Thyroid gland (tissue), 4 donors: ENCODE results near the gene INIP. TPM values are rescaled to one million over a fixed set of nuclear protein-coding genes. Genes with fewer than 3 reads are reported as not detected.

ENCODE experiments used
- DNase-seq, 2 donors: peaks; one replicate each; pipeline ENCODE4 v3.0.0-alpha.2; 2019
- H3K27ac ChIP-seq, 3 donors: fragments of 200-600 bp; sonication (generic); 1 replicate in 2 of 3; 2 replicates in 1 of 3; pipeline ENCODE4 v1.5.1; 2016 to 2019; ENCODE audit warnings: mild to moderate bottlenecking in 1 of 3, moderate library complexity in 1 of 3
- H3K27me3 ChIP-seq: fragments of 200-600 bp; sonication (generic); one replicate; pipeline ENCODE4 v1.5.1; 2019
- H3K36me3 ChIP-seq, 2 donors: fragments of 200-600 bp; sonication (generic); one replicate each; pipeline ENCODE4 v1.5.1; 2016 to 2019
- H3K4me1 ChIP-seq, 2 donors: fragments of 200-600 bp; sonication (generic); one replicate each; pipeline ENCODE4 v1.5.1; 2017 to 2019
- H3K4me3 ChIP-seq, 3 donors: fragments of 200-600 bp; sonication (generic); replicated peaks in 1 of 3; 1 replicate in 2 of 3; 2 replicates in 1 of 3; pipeline ENCODE4 v1.5.1; 2016; ENCODE audit warnings: mild to moderate bottlenecking in 1 of 3
- H3K9me3 ChIP-seq: fragments of 200-600 bp; sonication (generic); one replicate; pipeline ENCODE4 v1.5.1; 2017
- POLR2A ChIP-seq, 2 donors: fragments of 450-650 bp; IDR thresholded peaks; one replicate each; pipeline ENCODE4 v1.6.1; 2017; ENCODE audit warnings: antibody characterized with exemption in 2 of 2, mild to moderate bottlenecking in 2 of 2, moderate library complexity in 1 of 2
- WGBS, 2 donors: methylation state at CpG; one replicate each; pipeline ENCODE4 v1.1.5; 2017; 5-methylcytosine and 5-hydroxymethylcytosine counted together
- intact Hi-C: fragments of 100-400 bp; cut with DNase I; formaldehyde crosslinking; loops from one replicate; pipeline ENCODE4 v1.15.1; 2023
- total RNA-seq, 4 donors: library from RNA; depleted of rRNA; stranded (reverse); fragments of >200 nt; gene quantifications; one replicate each; pipeline ENCODE4 v1.2.3, GENCODE V29; 2016
- TF ChIP-seq, protein P1 (sequence below), 6 experiments: fragments of 200-600 bp in 3 of 6; fragments of 450-650 bp in 3 of 6; sonication (generic) in 3 of 6; IDR thresholded peaks; one replicate each; pipeline ENCODE4 v1.5.1; 2016 to 2019; ENCODE audit warnings: antibody characterized with exemption in 6 of 6, mild to moderate bottlenecking in 2 of 6, inconsistent platforms in 1 of 6, moderate library complexity in 1 of 6

INIP gene
- total RNA-seq, 4 donors from 2014 or later: 12.6 to 23.7 (median 18.2) TPM

DNA sequence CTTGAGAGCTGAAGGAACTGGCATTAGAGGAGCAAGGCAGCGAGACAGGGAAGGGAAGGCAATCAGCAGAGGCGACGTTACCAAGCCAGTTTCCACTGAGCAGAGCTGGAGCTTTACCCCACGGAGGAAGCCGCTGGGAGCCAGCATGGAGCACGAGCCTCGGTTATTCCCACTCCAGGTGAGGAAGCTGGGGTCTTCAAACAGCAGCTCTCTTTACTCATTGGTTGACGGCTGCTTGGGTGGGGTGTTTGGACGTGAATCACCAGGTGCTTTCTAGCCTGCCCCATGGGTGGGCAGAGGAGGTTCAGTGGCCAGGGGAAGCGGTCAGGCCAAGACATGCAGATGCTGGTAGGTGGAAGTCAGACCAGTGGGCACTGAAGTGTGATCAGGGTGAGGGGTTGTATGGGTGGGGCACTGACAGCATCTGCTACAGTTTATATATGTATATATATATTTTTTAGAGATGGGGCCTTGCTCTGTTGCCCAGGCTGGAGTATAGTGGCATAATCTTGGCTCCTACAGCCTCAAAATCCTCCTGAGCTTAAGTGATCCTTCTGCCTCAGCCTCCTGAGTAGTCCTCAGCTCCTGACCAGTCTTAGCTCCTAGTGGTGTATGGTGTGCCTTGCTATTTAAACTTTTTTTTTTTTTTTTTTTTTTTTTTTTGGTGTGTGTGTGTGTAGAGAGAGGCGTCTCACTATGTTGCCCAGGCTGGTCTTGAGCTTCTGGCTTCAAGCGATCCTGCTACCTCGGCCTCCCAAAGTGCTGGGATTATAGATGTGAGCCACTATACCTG, 45.0 kb upstream of the INIP start:
- no peak for DNase-seq
- 95 to 98% methylated on average over 10 to 13 of the region's 13 CpGs for WGBS, 2 donors
- intact Hi-C loops: no loop called here

DNA sequence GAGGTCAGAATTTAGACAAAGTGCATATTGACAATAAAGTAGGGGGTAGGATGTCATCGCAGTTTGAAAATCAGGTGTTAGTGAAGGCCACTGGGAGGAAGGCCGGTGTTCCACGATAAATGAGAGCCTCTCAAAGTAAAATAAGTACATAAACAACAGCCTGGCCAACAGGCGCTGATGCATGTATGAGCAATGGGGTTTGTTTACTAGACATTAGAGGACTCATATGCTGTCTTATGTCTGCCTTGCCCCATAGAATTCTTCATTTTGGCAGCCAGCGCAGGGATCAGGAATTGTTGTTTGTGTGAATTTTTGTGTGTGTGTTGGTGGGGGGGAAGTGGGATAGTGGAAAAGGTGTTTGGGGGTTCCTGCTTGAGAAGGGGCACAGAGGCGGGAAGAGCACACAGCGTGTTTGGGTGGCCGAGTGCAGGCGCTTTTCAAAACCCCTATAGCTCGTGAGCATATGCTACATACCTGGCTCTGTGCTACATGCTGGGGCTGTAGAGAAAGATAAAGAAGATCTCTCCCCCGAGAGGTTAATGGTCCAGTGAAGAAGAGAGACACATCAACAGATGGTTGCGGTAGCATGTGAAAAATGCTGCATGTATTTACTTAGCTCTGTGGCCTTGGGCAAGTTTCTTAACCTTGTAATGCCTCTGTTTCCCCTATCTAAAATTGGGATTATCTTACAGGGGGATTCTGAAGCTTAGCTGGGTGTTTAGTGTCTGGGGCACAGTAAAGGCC, 44.2 kb upstream of the INIP start:
- Histone ChIP-seq H3K4me1 (no peaks in the 10 kb centered on the region), H3K27ac (no peak overlapping the region), H3K9me3 (no peaks in the 10 kb centered on the region), H3K4me3 (no peak overlapping the region), H3K27me3 (no peaks in the 10 kb centered on the region), H3K36me3 (no peaks in the 10 kb centered on the region)
- intact Hi-C loops: no loop called here
- WGBS, 2 donors: 93 to 94% methylated on average over 12 of the region's 12 CpGs
- TF ChIP-seq, protein P1, sequence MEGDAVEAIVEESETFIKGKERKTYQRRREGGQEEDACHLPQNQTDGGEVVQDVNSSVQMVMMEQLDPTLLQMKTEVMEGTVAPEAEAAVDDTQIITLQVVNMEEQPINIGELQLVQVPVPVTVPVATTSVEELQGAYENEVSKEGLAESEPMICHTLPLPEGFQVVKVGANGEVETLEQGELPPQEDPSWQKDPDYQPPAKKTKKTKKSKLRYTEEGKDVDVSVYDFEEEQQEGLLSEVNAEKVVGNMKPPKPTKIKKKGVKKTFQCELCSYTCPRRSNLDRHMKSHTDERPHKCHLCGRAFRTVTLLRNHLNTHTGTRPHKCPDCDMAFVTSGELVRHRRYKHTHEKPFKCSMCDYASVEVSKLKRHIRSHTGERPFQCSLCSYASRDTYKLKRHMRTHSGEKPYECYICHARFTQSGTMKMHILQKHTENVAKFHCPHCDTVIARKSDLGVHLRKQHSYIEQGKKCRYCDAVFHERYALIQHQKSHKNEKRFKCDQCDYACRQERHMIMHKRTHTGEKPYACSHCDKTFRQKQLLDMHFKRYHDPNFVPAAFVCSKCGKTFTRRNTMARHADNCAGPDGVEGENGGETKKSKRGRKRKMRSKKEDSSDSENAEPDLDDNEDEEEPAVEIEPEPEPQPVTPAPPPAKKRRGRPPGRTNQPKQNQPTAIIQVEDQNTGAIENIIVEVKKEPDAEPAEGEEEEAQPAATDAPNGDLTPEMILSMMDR (IDR thresholded peaks at IDR 0.05): no peak
- TF ChIP-seq POLR2A (IDR thresholded peaks at IDR 0.05): no peak
- DNase-seq: no peak

More for the DNA sequence above, 45.0 kb upstream of the INIP start:
- Histone ChIP-seq H3K9me3 (no peaks in the 10 kb centered on the region), H3K4me3 (no peak overlapping the region), H3K27me3 (no peaks in the 10 kb centered on the region), H3K27ac (no peak overlapping the region), H3K36me3 (no peaks in the 10 kb centered on the region), H3K4me1 (no peaks in the 10 kb centered on the region)
- no peak for TF ChIP-seq POLR2A (IDR thresholded peaks at IDR 0.05)
- TF ChIP-seq, protein P1 (IDR thresholded peaks at IDR 0.05): no peak

DNA sequence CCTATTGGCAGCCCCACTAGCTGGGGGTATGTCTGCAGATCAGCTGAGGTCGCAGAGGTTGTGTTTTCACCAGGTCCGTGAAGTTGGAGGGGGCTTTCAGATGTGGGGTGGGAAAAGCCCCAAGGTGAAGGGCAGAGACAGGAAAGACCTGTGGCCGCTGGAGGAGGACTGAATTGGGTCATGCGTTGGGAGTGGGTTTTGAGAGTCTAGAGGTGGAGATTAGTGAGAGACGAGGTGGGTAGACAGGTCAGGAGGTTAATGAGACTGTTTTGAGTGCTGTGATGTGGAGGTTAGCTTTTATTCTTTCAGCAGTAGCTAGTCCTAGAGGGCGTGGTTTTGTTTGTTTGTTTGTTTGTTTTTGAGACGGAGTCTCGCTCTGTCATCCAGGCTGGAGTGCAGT, 42.9 kb upstream of the INIP start:
- no peak for DNase-seq
- no peaks in the 10 kb centered on the region for H3K4me1 ChIP-seq
- TF ChIP-seq, protein P1 (IDR thresholded peaks at IDR 0.05): no peak
- no peak for TF ChIP-seq POLR2A (IDR thresholded peaks at IDR 0.05)
- H3K27ac ChIP-seq: no peak overlapping the region
- no peak overlapping the region for H3K4me3 ChIP-seq
- 76 to 78% methylated on average over 8 of the region's 8 CpGs for WGBS, 2 donors
- H3K27me3 ChIP-seq: no peaks in the 10 kb centered on the region
- no peaks in the 10 kb centered on the region for H3K36me3 ChIP-seq
- H3K9me3 ChIP-seq: no peaks in the 10 kb centered on the region
- intact Hi-C loops: no loop called here

DNA sequence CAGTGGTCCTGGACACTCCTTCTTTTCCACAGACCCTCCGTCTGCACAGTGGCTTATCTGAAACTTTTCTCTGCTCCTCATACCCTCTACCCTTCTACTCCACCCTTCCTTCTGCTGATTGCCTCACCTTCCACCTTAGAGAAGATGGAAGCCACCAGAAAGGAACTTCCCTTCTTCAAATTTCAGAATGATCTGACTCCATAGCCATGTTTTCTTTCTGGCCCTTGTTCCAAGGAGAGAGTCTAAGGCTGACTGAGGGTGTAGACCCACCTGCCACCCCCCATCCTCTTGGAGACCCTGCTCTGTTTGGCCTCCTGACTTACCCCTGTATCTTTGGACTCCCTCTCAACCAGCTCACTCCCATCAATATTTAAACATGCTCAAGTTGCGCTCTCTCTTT, 40.0 kb upstream of the INIP start:
- DNase-seq: no peak
- Histone ChIP-seq H3K36me3 (no peaks in the 10 kb centered on the region), H3K4me1 (no peaks in the 10 kb centered on the region), H3K27me3 (no peaks in the 10 kb centered on the region), H3K9me3 (no peaks in the 10 kb centered on the region), H3K4me3 (no peak overlapping the region), H3K27ac (no peak overlapping the region)
- intact Hi-C loops: no loop called here
- 92 to 93% methylated on average over 2 of the region's 2 CpGs for WGBS, 2 donors
- TF ChIP-seq, protein P1 (IDR thresholded peaks at IDR 0.05): no peak
